ENCODE results near the gene MFAP5.

Gene MFAP5

GRCh38 chr12:8662593-8662992 lies at the start of gene MFAP5:
TSS of gene MFAP5 (minus strand) at chr12:8662826. CDS start at chr12:8662104, 722 bp downstream.
- in situ Hi-C loops (cut with MboI; ENCODE audit: low sequenced_read_pairs), result no loop called here

- in situ Hi-C loops (cut with MboI; ENCODE audit: low sequenced_read_pairs), result no loop called here
Observed at GRCh38 chr12:8709124-8709830, 46.7 kb upstream of the MFAP5 start.

GRCh38 chr12:8702159-8702558 lies 39.5 kb upstream of the MFAP5 start:
- in situ Hi-C loops (cut with MboI; ENCODE audit: low sequenced_read_pairs), result no loop called here

GRCh38 chr12:8701046-8701660 lies 38.5 kb upstream of the MFAP5 start:
- in situ Hi-C loops (cut with MboI; ENCODE audit: low sequenced_read_pairs), result no loop called here

GRCh38 chr12:8699714-8700113 lies 37.1 kb upstream of the MFAP5 start:
- in situ Hi-C loops (cut with MboI; ENCODE audit: low sequenced_read_pairs), result loop anchor here (25.0 kb wide), 1 partner anchor 163 kb away; no protein-coding TSS in a partner anchor

- in situ Hi-C loops (cut with MboI; ENCODE audit: low sequenced_read_pairs), result loop anchor here (25.0 kb wide), 1 partner anchor 163 kb away; no protein-coding TSS in a partner anchor
Observed at GRCh38 chr12:8698879-8699278, 36.3 kb upstream of the MFAP5 start.

- in situ Hi-C loops (cut with MboI; ENCODE audit: low sequenced_read_pairs), result loop anchor here (25.0 kb wide), 1 partner anchor 164 kb away; no protein-coding TSS in a partner anchor
Observed at GRCh38 chr12:8698132-8698851, 35.7 kb upstream of the MFAP5 start.

GRCh38 chr12:8697476-8698131 lies 35.0 kb upstream of the MFAP5 start, which contains the start of gene RIMKLB:
TSS of gene RIMKLB (plus strand) at chr12:8697991. CDS start at chr12:8713867, 15,876 bp downstream.
- in situ Hi-C loops (cut with MboI; ENCODE audit: low sequenced_read_pairs), result loop anchor here (25.0 kb wide), 1 partner anchor 165 kb away; no protein-coding TSS in a partner anchor

- in situ Hi-C loops (cut with MboI; ENCODE audit: low sequenced_read_pairs), result loop anchor here (25.0 kb wide), 1 partner anchor 165 kb away; no protein-coding TSS in a partner anchor
Observed at GRCh38 chr12:8697120-8697475, 34.5 kb upstream of the MFAP5 start.

GRCh38 chr12:8696442-8697090 lies 33.9 kb upstream of the MFAP5 start:
- in situ Hi-C loops (cut with MboI; ENCODE audit: low sequenced_read_pairs), result loop anchor here (25.0 kb wide), 1 partner anchor 166 kb away; no protein-coding TSS in a partner anchor

- in situ Hi-C loops (cut with MboI; ENCODE audit: low sequenced_read_pairs), result loop anchor here (25.0 kb wide), 1 partner anchor 167 kb away; no protein-coding TSS in a partner anchor
Observed at GRCh38 chr12:8695116-8695515, 32.5 kb upstream of the MFAP5 start.

- in situ Hi-C loops (cut with MboI; ENCODE audit: low sequenced_read_pairs), result loop anchor here (25.0 kb wide), 1 partner anchor 170 kb away; no protein-coding TSS in a partner anchor
Observed at GRCh38 chr12:8692573-8692972, 29.9 kb upstream of the MFAP5 start.

- in situ Hi-C loops (cut with MboI; ENCODE audit: low sequenced_read_pairs), result loop anchor here (10.0 to 25.0 kb wide), 2 partner anchors 173 to 355 kb away; no protein-coding TSS in a partner anchor
Observed at GRCh38 chr12:8689681-8690080, 27.1 kb upstream of the MFAP5 start.

- in situ Hi-C loops (cut with MboI; ENCODE audit: low sequenced_read_pairs), result loop anchor here (10.0 to 25.0 kb wide), 2 partner anchors 174 to 357 kb away; no protein-coding TSS in a partner anchor
Observed at GRCh38 chr12:8687846-8688601, 25.4 kb upstream of the MFAP5 start.

- in situ Hi-C loops (cut with MboI; ENCODE audit: low sequenced_read_pairs), result loop anchor here (10.0 to 25.0 kb wide), 2 partner anchors 177 to 360 kb away; no protein-coding TSS in a partner anchor
Observed at GRCh38 chr12:8685051-8685450, 22.4 kb upstream of the MFAP5 start.

- in situ Hi-C loops (cut with MboI; ENCODE audit: low sequenced_read_pairs), result loop anchor here (10.0 to 25.0 kb wide), 2 partner anchors 181 to 363 kb away; no protein-coding TSS in a partner anchor
Observed at GRCh38 chr12:8681129-8681884, 18.7 kb upstream of the MFAP5 start.

GRCh38 chr12:8680533-8680932 lies 17.9 kb upstream of the MFAP5 start:
- in situ Hi-C loops (cut with MboI; ENCODE audit: low sequenced_read_pairs), result loop anchor here (10.0 to 25.0 kb wide), 2 partner anchors 182 to 364 kb away; no protein-coding TSS in a partner anchor

GRCh38 chr12:8678661-8679111 lies 16.1 kb upstream of the MFAP5 start:
- in situ Hi-C loops (cut with MboI; ENCODE audit: low sequenced_read_pairs), result loop anchor here (25.0 kb wide), 1 partner anchor 184 kb away; no protein-coding TSS in a partner anchor
